H1 (cell line): ENCODE measurements around the gene SGK2. TPM values are rescaled to one million over a fixed set of nuclear protein-coding genes. Genes with fewer than 3 reads are reported as not detected.

Source experiments
- CTCF ChIA-PET: fragments of 300-600 bp; sonication (Branson Sonifier 250); formaldehyde crosslinking; loops from one replicate; lab custom pipeline; 2021; ENCODE audit not compliant: partially characterized antibody; lab: Charles Lee
- POLR2A ChIA-PET: fragments of 300-600 bp; sonication (Branson Sonifier 250); formaldehyde crosslinking; loops from one replicate; lab custom pipeline; 2021; ENCODE audit warnings: inconsistent platforms; ENCODE audit not compliant: partially characterized antibody; lab: Charles Lee
- DNase-seq, 2 experiments: peaks; one replicate each; pipeline versions ENCODE4 v3.0.0 to v3.0.0-alpha.2; 2010 to 2022; ENCODE audit warnings: low spot score in 2 of 2, low read depth in 1 of 2, mixed read lengths in 1 of 2
- FAIRE-seq: peaks from 2 replicates; lab custom pipeline; 2011; peaks lifted over from hg19 to GRCh38; lab: Jason Lieb, UNC
- H2AFZ ChIP-seq: 2 replicates; pipeline ENCODE4 v1.8.1; 2012; ENCODE audit warnings: low read length, inconsistent platforms
- H2AK5ac ChIP-seq: 2 replicates; pipeline ENCODE4 v1.6.1; 2013; ENCODE audit warnings: low read depth, low read length
- H2BK120ac ChIP-seq: replicated peaks from 2 replicates; pipeline ENCODE3; 2013; ENCODE audit warnings: low read depth, low read length, inconsistent platforms
- H2BK12ac ChIP-seq: 2 replicates; pipeline ENCODE4 v1.6.1; 2013; ENCODE audit warnings: low read depth, low read length
- H2BK15ac ChIP-seq: 2 replicates; pipeline ENCODE4 v1.6.1; 2013; ENCODE audit warnings: low read length
- H2BK20ac ChIP-seq: 2 replicates; pipeline ENCODE4 v1.6.1; 2013; ENCODE audit warnings: low read length
- H2BK5ac ChIP-seq: 2 replicates; pipeline ENCODE4 v1.6.1; 2013; ENCODE audit warnings: low read depth, low read length
- H3K14ac ChIP-seq: 2 replicates; pipeline ENCODE4 v1.6.1; 2013; ENCODE audit warnings: inconsistent platforms; ENCODE audit not compliant: insufficient read length
- H3K18ac ChIP-seq: 2 replicates; pipeline ENCODE4 v1.6.1; 2013; ENCODE audit warnings: low read length; ENCODE audit errors: extremely low read depth
- H3K23ac ChIP-seq: 2 replicates; pipeline ENCODE4 v1.6.1; 2013; ENCODE audit warnings: inconsistent platforms; ENCODE audit not compliant: insufficient read length
- H3K23me2 ChIP-seq: 2 replicates; pipeline ENCODE4 v1.6.1; 2013; ENCODE audit warnings: low read depth, low read length
- H3K27ac ChIP-seq: 2 replicates; pipeline ENCODE4 v1.6.1; 2011; ENCODE audit warnings: low read depth, low read length, inconsistent platforms
- H3K27me3 ChIP-seq, 4 experiments: replicated peaks in 1 of 4; 1 replicate in 1 of 4; 2 replicates in 3 of 4; pipeline versions ENCODE4 v1.6.1 to v1.8.1; 2011 to 2013; ENCODE audit warnings: low read length in 3 of 4, mild to moderate bottlenecking in 3 of 4, inconsistent platforms in 2 of 4, mixed read lengths in 2 of 4, moderate library complexity in 1 of 4; ENCODE audit not compliant: control insufficient read depth in 3 of 4, insufficient read depth in 3 of 4; ENCODE audit errors: extremely low read depth in 1 of 4
- H3K36me3 ChIP-seq, 4 experiments: 2 replicates each; pipeline versions ENCODE4 v1.6.1 to v1.8.1; 2011 to 2013; ENCODE audit warnings: mild to moderate bottlenecking in 4 of 4, low read length in 3 of 4, moderate library complexity in 2 of 4, control low read depth in 1 of 4, inconsistent platforms in 1 of 4; ENCODE audit not compliant: insufficient read depth in 4 of 4, control insufficient read depth in 2 of 4
- H3K4ac ChIP-seq: replicated peaks from 2 replicates; pipeline ENCODE3; 2013; ENCODE audit warnings: low read length, low read depth, mixed read lengths, inconsistent platforms; ENCODE audit not compliant: insufficient read length
- H3K4me1 ChIP-seq, 4 experiments: replicated peaks in 1 of 4; 1 replicate in 1 of 4; 2 replicates in 3 of 4; pipeline versions ENCODE4 v1.6.1 to v1.8.1; 2011 to 2013; ENCODE audit warnings: low read length in 3 of 4, inconsistent platforms in 2 of 4, mixed read lengths in 1 of 4; ENCODE audit not compliant: insufficient read depth in 4 of 4, control insufficient read depth in 3 of 4
- H3K4me2 ChIP-seq, 2 experiments: 2 replicates each; pipeline versions ENCODE4 v1.6.1 to v1.8.1; 2011 to 2013; ENCODE audit warnings: low read depth in 2 of 2, low read length in 2 of 2, control low read depth in 1 of 2, inconsistent platforms in 1 of 2, mild to moderate bottlenecking in 1 of 2; ENCODE audit not compliant: insufficient read depth in 1 of 2
- H3K4me3 ChIP-seq, 4 experiments: fragments of 200-600, 300-600 bp in 1 of 4; sonication (generic), shearing (Covaris generic), sonication (Bioruptor Twin) in 1 of 4; 2 replicates each; pipeline versions ENCODE4 v1.5.1 to v1.8.1; 2011 to 2016; ENCODE audit warnings: low read length in 4 of 4, low read depth in 3 of 4, control low read depth in 2 of 4, inconsistent platforms in 2 of 4, mild to moderate bottlenecking in 2 of 4, mixed read lengths in 1 of 4, moderate library complexity in 1 of 4; ENCODE audit not compliant: insufficient read depth in 2 of 4; ENCODE audit errors: extremely low read depth in 1 of 4
- H3K56ac ChIP-seq: replicated peaks from 2 replicates; pipeline ENCODE3; 2013; ENCODE audit warnings: low read depth, mild to moderate bottlenecking, mixed read lengths, low read length, inconsistent platforms; ENCODE audit not compliant: insufficient read length
- H3K79me1 ChIP-seq: 2 replicates; pipeline ENCODE4 v1.6.1; 2013; ENCODE audit warnings: low read depth, low read length, control low read depth
- H3K79me2 ChIP-seq, 2 experiments: 2 replicates each; pipeline versions ENCODE4 v1.6.1 to v1.8.1; 2012 to 2013; ENCODE audit warnings: low read length in 2 of 2, mild to moderate bottlenecking in 2 of 2, inconsistent platforms in 1 of 2; ENCODE audit not compliant: insufficient read depth in 2 of 2, control insufficient read depth in 1 of 2
- H3K9ac ChIP-seq, 4 experiments: replicated peaks in 1 of 4; 1 replicate in 1 of 4; 2 replicates in 3 of 4; pipeline versions ENCODE4 v1.6.1 to v1.8.1; 2011 to 2013; ENCODE audit warnings: low read depth in 3 of 4, low read length in 3 of 4, control low read depth in 2 of 4, mild to moderate bottlenecking in 2 of 4, moderate library complexity in 2 of 4, inconsistent platforms in 1 of 4; ENCODE audit errors: extremely low read depth in 1 of 4
- H3K9me3 ChIP-seq, 2 experiments: 2 replicates each; pipeline versions ENCODE4 v1.6.1 to v1.8.1; 2012 to 2013; ENCODE audit warnings: mild to moderate bottlenecking in 2 of 2, moderate library complexity in 2 of 2, control low read depth in 1 of 2, inconsistent platforms in 1 of 2, low read depth in 1 of 2, low read length in 1 of 2, mixed read lengths in 1 of 2; ENCODE audit not compliant: insufficient read depth in 2 of 2
- H4K20me1 ChIP-seq, 2 experiments: replicated peaks in 1 of 2; 2 replicates each; pipeline versions ENCODE3 to v1.8.1; 2011 to 2013; ENCODE audit warnings: inconsistent platforms in 2 of 2, low read length in 2 of 2, mild to moderate bottlenecking in 1 of 2; ENCODE audit not compliant: insufficient read depth in 2 of 2, control insufficient read depth in 1 of 2
- H4K5ac ChIP-seq: 2 replicates; pipeline ENCODE4 v1.6.1; 2013; ENCODE audit warnings: low read length, low read depth, mixed read lengths, inconsistent platforms; ENCODE audit not compliant: insufficient read length
- H4K8ac ChIP-seq: 2 replicates; pipeline ENCODE4 v1.8.0; 2013; ENCODE audit warnings: mild to moderate bottlenecking, moderate library complexity, low read length, inconsistent platforms; ENCODE audit not compliant: insufficient read depth; ENCODE audit errors: extremely low read depth
- H4K91ac ChIP-seq: replicated peaks from 2 replicates; pipeline ENCODE3; 2013; ENCODE audit warnings: low read length, mixed read lengths, inconsistent platforms; ENCODE audit not compliant: insufficient read length
- ATF3 ChIP-seq: IDR thresholded peaks from 2 replicates; pipeline ENCODE4 v1.6.1; 2011; ENCODE audit warnings: low read depth, mild to moderate bottlenecking, low read length; ENCODE audit not compliant: insufficient read depth
- BRCA1 ChIP-seq: IDR thresholded peaks from 2 replicates; pipeline ENCODE4 v1.6.1; 2012; ENCODE audit warnings: low read depth, low read length, improper control_type of control experiment
- EZH2 ChIP-seq: fragments of 200-600 bp; sonication (generic); IDR thresholded peaks from 2 replicates; pipeline ENCODE4 v1.7.1; 2012; ENCODE audit warnings: low read depth, mild to moderate bottlenecking, moderate library complexity, low read length, inconsistent platforms; ENCODE audit not compliant: severe bottlenecking
- JUND ChIP-seq: IDR thresholded peaks from 2 replicates; pipeline ENCODE4 v1.6.1; 2011; ENCODE audit warnings: mild to moderate bottlenecking, improper control_type of control experiment, low read length
- SAP30 ChIP-seq: fragments of 300-600 bp; sonication (generic); IDR thresholded peaks from 2 replicates; pipeline ENCODE4 v1.7.1; 2012; ENCODE audit warnings: low read length, moderate library complexity, mild to moderate bottlenecking, inconsistent platforms; ENCODE audit not compliant: insufficient read depth, insufficient replicate concordance
- TEAD4 ChIP-seq: IDR thresholded peaks from 2 replicates; pipeline ENCODE4 v1.6.1; 2012; ENCODE audit warnings: low read depth, low read length, inconsistent platforms, mixed read lengths
- YY1 ChIP-seq: IDR thresholded peaks from 2 replicates; pipeline ENCODE4 v1.6.1; 2011; ENCODE audit warnings: low read depth, mild to moderate bottlenecking, low read length
- WGBS, 2 experiments: shearing (Covaris generic) in 1 of 2; methylation state at CpG; one replicate each; pipeline versions ENCODE4 v1.1.6 to v1.1.7; 2013 to 2015; ENCODE audit warnings: low lambda C conversion rate in 2 of 2, mixed read lengths in 2 of 2, inconsistent platforms in 1 of 2, low coverage in 1 of 2, missing lambda C conversion rate in 1 of 2; ENCODE audit not compliant: insufficient replicate concordance in 2 of 2, insufficient coverage in 1 of 2, insufficient read length in 1 of 2; ENCODE audit errors: extremely low coverage in 1 of 2, missing lambda C conversion rate in 1 of 2; 5-methylcytosine and 5-hydroxymethylcytosine counted together
- polyA plus RNA-seq, 7 experiments: library from polyadenylated mRNA; depleted of rRNA in 3 of 7; stranded (reverse) in 5 of 7; unstranded in 2 of 7; fragments of >200 nt in 5 of 7; fragments of 200-250 nt in 2 of 7; gene quantifications; 1 replicate in 5 of 7; 2 replicates in 1 of 7; 4 replicates in 1 of 7; pipeline versions ENCODE4 v1.2.1 to v1.2.3, GENCODE V29; 2011 to 2013; ENCODE audit warnings: missing spikeins in 2 of 7, mixed read lengths in 2 of 7
- total RNA-seq: library from RNA; stranded (reverse); fragmentation: NEBNext Ultra II Directional; extraction: Animal tissue kit (Norgen Biotek cat#: 25700); gene quantifications from 2 replicates; pipeline ENCODE4 v1.2.1, GENCODE V29; 2021
- TF ChIP-seq, protein P1 (sequence below), 3 experiments: IDR thresholded peaks; 1 replicate in 2 of 3; 2 replicates in 1 of 3; pipeline versions ENCODE4 v1.5.1 to v1.6.1; 2011; ENCODE audit warnings: low read length in 3 of 3, mild to moderate bottlenecking in 3 of 3, inconsistent platforms in 2 of 3, low read depth in 1 of 3, moderate library complexity in 1 of 3; ENCODE audit not compliant: insufficient read depth in 1 of 3; ENCODE audit errors: control extremely low read depth in 1 of 3

SGK2 gene
- total and polyA plus RNA-seq, 2 of the 8 experiments (the other 6 are each of a cell fraction or from before 2014, with no cell fraction given): 0.21 TPM; not detected in 1

DNA sequence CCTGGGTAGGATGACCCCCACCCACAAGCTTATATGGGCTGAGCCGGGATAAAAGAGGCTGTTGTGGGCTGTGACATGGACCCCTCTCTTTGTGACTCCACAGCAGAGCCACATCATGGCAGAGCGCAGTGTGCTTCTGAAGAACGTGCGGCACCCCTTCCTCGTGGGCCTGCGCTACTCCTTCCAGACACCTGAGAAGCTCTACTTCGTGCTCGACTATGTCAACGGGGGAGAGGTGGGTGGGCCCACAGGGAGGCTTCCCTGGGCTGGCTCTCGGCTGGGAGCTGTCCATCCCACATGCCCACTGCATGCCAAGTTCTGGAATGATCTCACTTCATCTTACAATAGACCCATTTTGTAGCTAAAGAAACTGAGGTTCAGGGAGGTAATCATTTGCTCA, 10.5 kb downstream of the SGK2 start:
- DNase-seq (no peak), FAIRE-seq (no peak)
- 93% methylated on average over 10 of the region's 10 CpGs; no CpG with 5 or more reads in 1 of the 2 experiments for WGBS, 2 experiments
- Histone ChIP-seq H3K14ac (no peak overlapping the region), H3K9ac (no peak overlapping the region), H4K8ac (no peak overlapping the region; the same call in 1 of the 2 replicates), H3K56ac (no peak overlapping the region), H4K91ac (no peak overlapping the region), H3K23ac (no peak overlapping the region), H3K18ac (no peak overlapping the region), H3K9me3 (no peaks in the 10 kb centered on the region), H2AK5ac (no peak overlapping the region), H3K23me2 (peaks cover 3% of the 10 kb centered on the region; the same call in 1 of the 2 replicates), H2AFZ (no peak overlapping the region), H3K4me1 (no peaks in the 10 kb centered on the region; a peak in 1 of 7 replicates), H2BK12ac (no peak overlapping the region), H3K79me1 (no peaks in the 10 kb centered on the region), H3K4me3 (no peak overlapping the region), H4K5ac (no peak overlapping the region), H3K27ac (no peak overlapping the region), H3K79me2 (no peaks in the 10 kb centered on the region), H3K4me2 (no peak overlapping the region), H3K36me3 (no peaks in the 10 kb centered on the region), H2BK20ac (no peak overlapping the region), H2BK15ac (no peak overlapping the region), H4K20me1 (no peaks in the 10 kb centered on the region), H3K27me3 (no peaks in the 10 kb centered on the region), H2BK120ac (no peak overlapping the region), H3K4ac (no peak overlapping the region), H2BK5ac (no peak overlapping the region)
- TF ChIP-seq SAP30 (no peak), BRCA1 (no peak), JUND (no peak), TEAD4 (no peak), ATF3 (no peak), YY1 (no peak), EZH2 (no peak)
- TF ChIP-seq, protein P1, sequence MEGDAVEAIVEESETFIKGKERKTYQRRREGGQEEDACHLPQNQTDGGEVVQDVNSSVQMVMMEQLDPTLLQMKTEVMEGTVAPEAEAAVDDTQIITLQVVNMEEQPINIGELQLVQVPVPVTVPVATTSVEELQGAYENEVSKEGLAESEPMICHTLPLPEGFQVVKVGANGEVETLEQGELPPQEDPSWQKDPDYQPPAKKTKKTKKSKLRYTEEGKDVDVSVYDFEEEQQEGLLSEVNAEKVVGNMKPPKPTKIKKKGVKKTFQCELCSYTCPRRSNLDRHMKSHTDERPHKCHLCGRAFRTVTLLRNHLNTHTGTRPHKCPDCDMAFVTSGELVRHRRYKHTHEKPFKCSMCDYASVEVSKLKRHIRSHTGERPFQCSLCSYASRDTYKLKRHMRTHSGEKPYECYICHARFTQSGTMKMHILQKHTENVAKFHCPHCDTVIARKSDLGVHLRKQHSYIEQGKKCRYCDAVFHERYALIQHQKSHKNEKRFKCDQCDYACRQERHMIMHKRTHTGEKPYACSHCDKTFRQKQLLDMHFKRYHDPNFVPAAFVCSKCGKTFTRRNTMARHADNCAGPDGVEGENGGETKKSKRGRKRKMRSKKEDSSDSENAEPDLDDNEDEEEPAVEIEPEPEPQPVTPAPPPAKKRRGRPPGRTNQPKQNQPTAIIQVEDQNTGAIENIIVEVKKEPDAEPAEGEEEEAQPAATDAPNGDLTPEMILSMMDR (IDR thresholded peaks at IDR 0.05; ENCODE audit: control extremely low read depth in 1 of 3, insufficient read depth in 1 of 3, low read depth in 1 of 3, low read length in 3 of 3): no peak
- CTCF ChIA-PET: interaction anchor here (1.2 to 7.7 kb wide), 3 partner anchors 10 to 31 kb away, joined by 3 to 43 read pairs (median 9); partner anchors contain the start of gene SGK2
- POLR2A ChIA-PET: interaction anchor here (0.9 to 1.4 kb wide), 4 partner anchors 16 to 111 kb away, joined by 3 read pairs; partner anchors contain the start of gene IFT52
